ENCODE data around the gene BTBD16. TPM values are rescaled to one million over a fixed set of nuclear protein-coding genes. Genes with fewer than 3 reads are reported as not detected.

BTBD16 gene
- total and polyA plus RNA-seq, 2 donors (not counting 3 experiments of a cell fraction or from before 2014, with no cell fraction given): 0.04 TPM; not detected in 1

DNA sequence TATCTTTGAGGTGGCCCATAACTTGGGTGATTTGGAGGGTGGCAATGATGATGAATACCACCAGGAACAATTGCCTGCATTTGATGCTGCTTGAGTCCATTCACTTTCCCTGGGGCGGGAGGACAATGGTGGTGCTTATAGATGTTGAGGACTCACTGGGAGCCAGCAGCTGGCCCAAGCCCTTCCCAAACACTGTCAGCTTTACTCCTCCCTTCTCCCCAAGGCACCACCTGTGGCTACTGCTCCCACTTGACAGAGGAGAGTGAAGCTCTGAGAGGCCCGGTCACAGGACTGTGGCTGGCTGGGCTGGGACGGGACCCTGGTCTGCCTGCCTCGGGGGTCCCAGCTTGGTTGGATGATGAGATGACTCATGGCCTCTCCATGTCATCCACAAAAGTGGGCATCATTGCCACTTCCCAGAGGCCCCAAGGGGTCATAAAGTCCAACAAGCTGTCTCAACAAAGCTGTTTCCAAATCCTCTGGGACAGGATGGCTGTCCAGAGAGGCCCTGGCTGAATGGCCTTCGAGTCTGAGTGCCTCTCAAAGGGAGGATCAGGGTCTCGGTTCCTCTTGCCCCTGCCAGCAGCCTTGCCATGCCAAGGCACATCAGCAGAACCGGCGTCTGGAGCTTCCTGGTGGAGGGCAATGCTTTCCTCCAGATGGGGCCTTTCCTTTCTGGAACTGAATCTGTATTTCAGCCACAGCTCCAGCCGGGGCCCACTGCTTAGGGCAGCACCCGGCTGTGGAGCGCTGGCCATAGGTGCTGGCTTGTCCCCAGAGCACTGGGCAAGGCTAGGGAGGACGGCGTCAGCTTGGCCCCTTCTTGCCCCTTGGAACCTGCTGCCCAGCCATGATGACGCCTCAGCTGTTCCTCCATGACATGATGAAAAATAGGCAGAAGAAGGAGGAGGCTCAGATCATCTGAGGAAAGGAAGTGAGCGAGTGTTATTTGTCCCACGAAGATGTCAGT is 56.4 kb downstream of the BTBD16 start:
- DNase-seq (ENCODE audit: low read depth, low spot score) (no peak), FAIRE-seq (no peak)
- H3K9ac ChIP-seq (replicated peaks; ENCODE audit: extremely low read depth, insufficient read depth, low read length): no peak overlapping the region
- H4K20me1 ChIP-seq (replicated peaks; ENCODE audit: control insufficient read depth, extremely low read depth, insufficient read depth, low read length): no peaks in the 10 kb centered on the region
- no peaks in the 10 kb centered on the region for H3K4me1 ChIP-seq (ENCODE audit: control insufficient read depth, extremely low read depth, insufficient read depth, low read length)
- H3K4me3 ChIP-seq (replicated peaks in 1 of 3; ENCODE audit: insufficient read depth in 1 of 3, low read depth in 1 of 3, low read length in 3 of 3): no peak overlapping the region
- peaks cover 0 to 2% of the 10 kb centered on the region in 2 experiments for H3K27me3 ChIP-seq (ENCODE audit: control insufficient read depth in 2 of 2, insufficient read depth in 2 of 2, low read length in 2 of 2)
- no peak overlapping the region for H2AFZ ChIP-seq (ENCODE audit: low read depth, low read length)
- ChIA-PET CTCF (interaction anchor here (0.6 to 1.3 kb wide), 2 partner anchors 11 to 29 kb away, joined by 3 to 4 read pairs; no protein-coding TSS in a partner anchor), POLR2A (no interaction called here)
- H3K9me1 ChIP-seq (replicated peaks; ENCODE audit: control insufficient read depth, extremely low read depth, insufficient read depth, low read length): no peaks in the 10 kb centered on the region
- H3K79me2 ChIP-seq (ENCODE audit: control insufficient read depth, insufficient read depth, low read length): no peaks in the 10 kb centered on the region
- TF ChIP-seq, protein P1, sequence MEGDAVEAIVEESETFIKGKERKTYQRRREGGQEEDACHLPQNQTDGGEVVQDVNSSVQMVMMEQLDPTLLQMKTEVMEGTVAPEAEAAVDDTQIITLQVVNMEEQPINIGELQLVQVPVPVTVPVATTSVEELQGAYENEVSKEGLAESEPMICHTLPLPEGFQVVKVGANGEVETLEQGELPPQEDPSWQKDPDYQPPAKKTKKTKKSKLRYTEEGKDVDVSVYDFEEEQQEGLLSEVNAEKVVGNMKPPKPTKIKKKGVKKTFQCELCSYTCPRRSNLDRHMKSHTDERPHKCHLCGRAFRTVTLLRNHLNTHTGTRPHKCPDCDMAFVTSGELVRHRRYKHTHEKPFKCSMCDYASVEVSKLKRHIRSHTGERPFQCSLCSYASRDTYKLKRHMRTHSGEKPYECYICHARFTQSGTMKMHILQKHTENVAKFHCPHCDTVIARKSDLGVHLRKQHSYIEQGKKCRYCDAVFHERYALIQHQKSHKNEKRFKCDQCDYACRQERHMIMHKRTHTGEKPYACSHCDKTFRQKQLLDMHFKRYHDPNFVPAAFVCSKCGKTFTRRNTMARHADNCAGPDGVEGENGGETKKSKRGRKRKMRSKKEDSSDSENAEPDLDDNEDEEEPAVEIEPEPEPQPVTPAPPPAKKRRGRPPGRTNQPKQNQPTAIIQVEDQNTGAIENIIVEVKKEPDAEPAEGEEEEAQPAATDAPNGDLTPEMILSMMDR (IDR thresholded peaks at IDR 0.05; ENCODE audit: extremely low read depth in 1 of 2, insufficient read depth in 1 of 2, low read depth in 1 of 2, low read length in 2 of 2): no peak
- TF ChIP-seq POLR2AphosphoS5 (IDR thresholded peaks at IDR 0.05; ENCODE audit: insufficient read depth, low read depth, low read length) (no peak), MYC (IDR thresholded peaks at IDR 0.05; ENCODE audit: low read depth, low read length) (no peak), GATA2 (IDR thresholded peaks at IDR 0.05; ENCODE audit: insufficient read depth, insufficient read length, low read depth, low read length) (no peak), POLR2A (IDR thresholded peaks at IDR 0.05; ENCODE audit: low read depth, low read length) (no peak), EZH2 (IDR thresholded peaks at IDR 0.05; ENCODE audit: borderline replicate concordance, low read depth, low read length, severe bottlenecking) (no peak), FOS (IDR thresholded peaks at IDR 0.05; ENCODE audit: borderline replicate concordance, insufficient read depth, low read length) (no peak), JUN (IDR thresholded peaks at IDR 0.05; ENCODE audit: borderline replicate concordance, insufficient read depth, insufficient read length, low read depth) (no peak)
- TF ChIP-seq, protein P2, sequence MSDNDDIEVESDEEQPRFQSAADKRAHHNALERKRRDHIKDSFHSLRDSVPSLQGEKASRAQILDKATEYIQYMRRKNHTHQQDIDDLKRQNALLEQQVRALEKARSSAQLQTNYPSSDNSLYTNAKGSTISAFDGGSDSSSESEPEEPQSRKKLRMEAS (IDR thresholded peaks at IDR 0.05; ENCODE audit: insufficient read depth, insufficient read length): no peak
- H3K4me2 ChIP-seq (ENCODE audit: insufficient read depth, low read length): no peak overlapping the region
- no TSS peak for BruUV-seq (replicated peaks)
- H3K27ac ChIP-seq (ENCODE audit: insufficient read depth, low read depth, low read length): no peak overlapping the region
- intact Hi-C loops (cut with micrococcal nuclease): no loop called here
- dilution Hi-C loops (cut with MboI; ENCODE audit: extremely low pct_ligation_motif_present, low sequenced_read_pairs): no loop called here
- no peaks in the 10 kb centered on the region for H3K36me3 ChIP-seq (ENCODE audit: control insufficient read depth in 2 of 2, extremely low read depth in 1 of 2, insufficient read depth in 2 of 2, low read length in 2 of 2)
- H3K9me3 ChIP-seq (replicated peaks; ENCODE audit: control insufficient read depth, insufficient read depth, low read length): no peaks in the 10 kb centered on the region
